ENCODE data around the gene HBEGF.

HBEGF gene

DNA sequence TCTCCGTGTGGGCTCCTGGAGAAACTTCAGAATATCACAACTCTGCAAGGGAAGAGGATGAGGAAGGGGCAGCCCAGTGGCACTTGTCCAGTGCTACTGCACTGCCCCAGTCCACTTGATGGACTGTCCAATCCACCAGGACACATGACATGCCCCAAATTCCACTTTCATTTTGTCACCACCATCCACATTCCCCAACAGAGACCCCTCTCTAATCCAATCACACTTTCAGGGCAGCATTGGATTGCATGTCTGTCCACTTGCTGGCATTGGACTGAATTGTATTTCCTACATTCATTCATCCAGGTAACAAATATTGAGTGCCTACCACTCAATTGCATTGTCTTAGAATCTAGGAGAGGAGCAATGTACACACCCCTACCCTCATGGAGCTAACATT, 14.8 kb downstream of the HBEGF start:
- TF ChIP-seq ZFX (IDR thresholded peaks at IDR 0.05): no peak
- TF ChIP-seq, protein P1, sequence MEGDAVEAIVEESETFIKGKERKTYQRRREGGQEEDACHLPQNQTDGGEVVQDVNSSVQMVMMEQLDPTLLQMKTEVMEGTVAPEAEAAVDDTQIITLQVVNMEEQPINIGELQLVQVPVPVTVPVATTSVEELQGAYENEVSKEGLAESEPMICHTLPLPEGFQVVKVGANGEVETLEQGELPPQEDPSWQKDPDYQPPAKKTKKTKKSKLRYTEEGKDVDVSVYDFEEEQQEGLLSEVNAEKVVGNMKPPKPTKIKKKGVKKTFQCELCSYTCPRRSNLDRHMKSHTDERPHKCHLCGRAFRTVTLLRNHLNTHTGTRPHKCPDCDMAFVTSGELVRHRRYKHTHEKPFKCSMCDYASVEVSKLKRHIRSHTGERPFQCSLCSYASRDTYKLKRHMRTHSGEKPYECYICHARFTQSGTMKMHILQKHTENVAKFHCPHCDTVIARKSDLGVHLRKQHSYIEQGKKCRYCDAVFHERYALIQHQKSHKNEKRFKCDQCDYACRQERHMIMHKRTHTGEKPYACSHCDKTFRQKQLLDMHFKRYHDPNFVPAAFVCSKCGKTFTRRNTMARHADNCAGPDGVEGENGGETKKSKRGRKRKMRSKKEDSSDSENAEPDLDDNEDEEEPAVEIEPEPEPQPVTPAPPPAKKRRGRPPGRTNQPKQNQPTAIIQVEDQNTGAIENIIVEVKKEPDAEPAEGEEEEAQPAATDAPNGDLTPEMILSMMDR (conservative IDR thresholded peaks at IDR 0.05): no peak
- H3K27ac ChIP-seq: no peak overlapping the region

DNA sequence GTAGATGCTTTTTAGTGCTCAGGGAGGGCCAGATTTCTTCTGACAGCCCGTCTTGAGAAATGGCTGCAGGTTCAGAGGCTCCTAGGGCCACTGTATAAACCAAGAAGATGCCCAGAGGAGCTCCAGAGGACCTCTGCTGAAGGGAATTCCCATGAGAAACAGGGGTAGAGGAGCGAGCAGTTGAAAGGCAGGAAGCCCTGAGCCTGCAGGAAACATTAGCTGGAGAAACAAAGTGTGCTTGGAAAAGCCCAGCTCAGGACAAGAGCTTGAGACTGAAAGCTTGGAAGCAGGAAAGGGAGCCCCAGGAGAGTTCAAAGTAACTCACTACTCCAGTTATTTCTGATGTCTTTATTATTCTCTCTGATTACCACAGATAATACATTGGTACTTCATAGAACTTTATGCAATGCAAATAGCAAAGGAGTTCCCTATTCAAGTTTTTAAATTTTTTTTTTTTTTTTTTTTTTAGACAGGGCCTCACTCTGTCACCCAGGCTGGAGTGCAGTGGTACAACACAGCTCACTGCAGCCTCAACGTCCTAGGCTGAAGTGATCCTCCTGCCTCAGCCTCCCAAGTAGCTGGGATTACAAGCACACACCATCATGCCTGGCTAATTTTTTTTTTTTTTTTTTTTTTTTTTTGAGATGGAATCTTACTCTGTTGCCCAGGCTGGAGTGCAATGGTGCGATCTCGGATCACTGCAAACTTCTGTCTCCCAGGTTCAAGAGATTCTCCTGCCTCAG, 16.5 kb downstream of the HBEGF start:
- TF ChIP-seq, protein P1 (conservative IDR thresholded peaks at IDR 0.05): no peak
- TF ChIP-seq ZFX (IDR thresholded peaks at IDR 0.05): no peak
- no peak overlapping the region for H3K27ac ChIP-seq

DNA sequence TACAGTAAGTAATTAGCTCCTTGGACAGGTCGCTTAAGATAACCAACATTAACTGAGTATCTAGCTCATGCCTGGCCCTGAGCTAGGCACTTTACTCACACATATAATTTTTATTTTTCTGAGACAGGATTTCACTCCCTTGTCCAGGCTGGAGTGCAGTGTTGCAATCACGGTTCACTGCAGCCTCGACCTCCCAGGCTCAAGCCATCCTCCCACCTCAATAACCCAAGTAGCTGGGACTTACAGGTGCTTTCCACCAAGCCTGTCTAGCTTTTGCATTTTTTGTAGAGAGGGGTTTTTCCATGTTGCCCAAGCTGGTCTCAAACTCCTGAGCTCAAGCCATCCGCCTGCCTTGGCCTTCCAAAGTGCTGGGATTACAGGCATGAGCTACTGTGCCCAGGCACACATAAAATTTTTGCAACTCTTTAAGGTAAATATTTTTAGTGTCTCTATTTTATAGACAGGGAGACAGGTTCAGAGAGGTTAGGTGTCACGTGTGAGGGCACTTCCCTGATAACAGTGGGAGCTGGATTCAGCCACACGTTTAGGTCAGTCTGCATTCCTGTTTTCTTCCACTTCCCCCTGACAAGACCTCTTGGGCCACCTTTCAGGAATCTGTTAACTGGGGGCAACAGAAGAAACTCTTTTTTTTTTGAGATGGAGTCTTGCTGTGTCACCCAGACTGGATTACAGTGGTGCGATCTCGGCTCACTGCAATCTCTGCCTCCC, 18.2 kb downstream of the HBEGF start:
- TF ChIP-seq ZFX (IDR thresholded peaks at IDR 0.05): no peak
- TF ChIP-seq, protein P1 (conservative IDR thresholded peaks at IDR 0.05): no peak
- peak overlapping the region; percentile 46 for H3K27ac ChIP-seq

DNA sequence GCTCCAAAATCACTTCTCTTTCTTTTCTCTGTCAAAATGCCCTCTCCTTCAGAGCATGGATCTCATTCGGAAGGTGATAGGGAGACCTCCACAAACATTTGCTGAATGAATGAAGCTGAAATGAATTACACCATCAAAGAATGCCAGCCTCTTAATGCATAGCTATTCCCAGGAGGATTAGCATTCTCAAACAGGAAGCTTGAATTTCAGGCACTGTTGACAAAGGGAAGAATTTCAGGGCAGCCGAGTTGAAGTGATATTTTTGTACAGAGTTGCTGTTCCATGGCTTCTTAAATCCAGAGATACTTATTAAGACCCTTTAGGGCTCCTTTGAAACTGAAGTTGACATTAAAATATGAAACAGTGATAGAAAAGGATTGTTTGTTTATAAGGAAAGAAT, 18.8 kb downstream of the HBEGF start:
- TF ChIP-seq, protein P1 (conservative IDR thresholded peaks at IDR 0.05): no peak
- TF ChIP-seq ZFX (IDR thresholded peaks at IDR 0.05): no peak
- H3K27ac ChIP-seq: 0 out of 2 replicates have a peak overlapping the region, but pooled peaks have one; percentile 46

DNA sequence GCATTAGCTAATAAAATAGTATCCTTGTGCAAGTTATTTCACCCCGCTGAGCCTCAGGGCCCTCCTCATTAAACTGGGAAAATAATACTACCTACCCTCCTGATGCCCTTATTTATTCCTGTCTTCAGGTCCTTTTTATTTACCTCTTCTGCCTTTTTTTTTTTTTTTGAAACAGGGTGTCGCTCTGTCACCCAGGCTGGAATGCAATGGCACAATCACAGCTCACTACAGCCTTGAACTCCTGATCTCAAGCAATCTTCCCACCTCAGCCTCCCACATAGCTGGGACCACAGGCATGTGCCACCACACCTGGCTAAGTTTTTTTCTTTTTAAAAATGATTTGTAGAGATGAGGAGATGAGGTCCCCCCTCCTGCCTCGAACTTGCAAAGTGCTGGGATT, 20.9 kb downstream of the HBEGF start:
- no peak for TF ChIP-seq ZFX (IDR thresholded peaks at IDR 0.05)
- TF ChIP-seq, protein P1 (conservative IDR thresholded peaks at IDR 0.05): no peak
- no peak overlapping the region; the same call in 1 of the 2 replicates for H3K27ac ChIP-seq

DNA sequence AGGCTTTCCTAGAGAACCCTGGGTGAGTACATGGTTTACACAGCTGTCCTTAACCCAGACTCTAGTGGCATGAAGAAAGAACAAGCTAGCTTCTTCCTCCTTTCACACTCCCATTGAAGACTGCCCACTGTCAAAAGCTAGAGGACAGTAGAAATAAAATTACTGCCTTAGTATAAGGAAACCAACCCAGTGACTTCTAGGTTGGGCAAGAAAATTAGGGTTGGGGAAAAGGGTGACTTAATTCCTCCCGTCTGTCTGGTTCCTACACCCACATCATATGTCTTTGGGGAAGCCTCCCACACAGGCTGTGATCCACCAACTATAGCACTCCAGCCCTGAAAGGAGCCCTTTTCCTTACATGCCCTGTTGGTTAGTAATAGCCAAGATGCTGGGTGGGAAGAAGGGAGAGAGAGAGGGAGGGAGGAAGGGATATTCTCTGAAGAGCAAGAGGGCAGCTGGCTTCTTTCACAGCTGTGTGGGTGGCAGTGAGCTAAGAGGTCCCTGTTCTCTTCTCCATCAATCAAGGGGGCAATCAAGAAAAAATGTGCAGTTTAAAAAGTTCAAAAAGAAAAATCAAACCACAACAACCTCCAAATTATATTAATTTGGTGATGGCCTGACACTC, 21.7 kb downstream of the HBEGF start:
- peak overlapping the region; percentile 98 for H3K27ac ChIP-seq
- TF ChIP-seq, protein P1 (conservative IDR thresholded peaks at IDR 0.05): no peak
- TF ChIP-seq ZFX (IDR thresholded peaks at IDR 0.05): no peak

All from C4-2B (cell line).